NCI-H2196 treated with DMSO at 0.1 percent for 48 hours (cell line): ENCODE data around the gene SNAPC4.
"Not testable (repeated sequence)": the region's sequence is repeated elsewhere in the genome, so short reads cannot be mapped to it uniquely, and the experiment has no call there.

ENCODE experiments used
- DNase-seq: peaks from one replicate; lab custom pipeline; 2025; ENCODE audit not compliant: unreplicated experiment; lab: John Stamatoyannopoulos, UW

The SNAPC4 gene

DNA sequence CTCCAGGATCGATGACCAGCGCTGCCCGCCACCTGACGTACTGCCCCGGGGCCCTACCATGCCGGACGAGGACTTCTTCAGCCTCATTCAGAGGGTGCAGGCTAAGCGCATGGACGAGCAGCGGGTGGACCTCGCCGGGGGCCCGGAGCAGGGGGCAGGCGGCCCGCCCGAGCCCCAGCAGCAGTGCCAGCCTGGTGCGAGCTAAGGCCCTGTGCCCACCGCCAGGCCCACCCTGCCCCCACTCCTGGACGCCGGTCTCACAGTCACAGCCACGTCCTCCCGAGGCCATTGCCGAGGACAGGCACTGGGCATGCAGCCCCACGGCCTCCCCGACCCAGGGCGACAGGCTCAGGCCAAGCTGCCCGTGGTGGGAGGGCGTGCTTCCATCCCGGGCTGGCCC lies 42.0 kb downstream of the SNAPC4 start:
- DNase-seq: no peak

DNA sequence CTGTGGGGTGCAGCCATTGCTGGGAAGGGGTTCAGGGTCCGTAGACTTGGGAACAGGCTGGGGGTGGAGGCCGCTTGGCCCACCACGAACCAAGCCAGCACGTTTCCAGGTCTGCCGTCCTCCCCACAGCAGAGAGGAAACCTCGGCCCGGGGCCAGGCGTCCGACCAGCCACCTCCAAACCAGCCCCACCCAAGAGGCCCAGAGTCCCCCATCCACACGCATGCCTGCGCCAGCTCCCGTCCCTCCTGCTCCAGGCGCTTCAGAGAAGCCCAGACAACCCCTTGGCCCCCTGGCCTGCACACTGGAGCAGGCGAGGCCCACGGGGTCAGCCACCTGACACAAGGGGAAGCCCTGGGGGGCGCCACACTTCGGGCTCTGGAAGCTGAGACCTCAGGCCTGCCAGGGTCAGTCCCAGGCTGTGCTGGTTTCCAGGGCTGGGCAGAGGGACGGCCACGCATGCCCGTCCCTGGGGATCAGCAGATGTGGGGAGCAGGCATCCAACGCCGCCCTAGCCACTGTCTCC lies 42.7 kb downstream of the SNAPC4 start:
- DNase-seq: no peak

DNA sequence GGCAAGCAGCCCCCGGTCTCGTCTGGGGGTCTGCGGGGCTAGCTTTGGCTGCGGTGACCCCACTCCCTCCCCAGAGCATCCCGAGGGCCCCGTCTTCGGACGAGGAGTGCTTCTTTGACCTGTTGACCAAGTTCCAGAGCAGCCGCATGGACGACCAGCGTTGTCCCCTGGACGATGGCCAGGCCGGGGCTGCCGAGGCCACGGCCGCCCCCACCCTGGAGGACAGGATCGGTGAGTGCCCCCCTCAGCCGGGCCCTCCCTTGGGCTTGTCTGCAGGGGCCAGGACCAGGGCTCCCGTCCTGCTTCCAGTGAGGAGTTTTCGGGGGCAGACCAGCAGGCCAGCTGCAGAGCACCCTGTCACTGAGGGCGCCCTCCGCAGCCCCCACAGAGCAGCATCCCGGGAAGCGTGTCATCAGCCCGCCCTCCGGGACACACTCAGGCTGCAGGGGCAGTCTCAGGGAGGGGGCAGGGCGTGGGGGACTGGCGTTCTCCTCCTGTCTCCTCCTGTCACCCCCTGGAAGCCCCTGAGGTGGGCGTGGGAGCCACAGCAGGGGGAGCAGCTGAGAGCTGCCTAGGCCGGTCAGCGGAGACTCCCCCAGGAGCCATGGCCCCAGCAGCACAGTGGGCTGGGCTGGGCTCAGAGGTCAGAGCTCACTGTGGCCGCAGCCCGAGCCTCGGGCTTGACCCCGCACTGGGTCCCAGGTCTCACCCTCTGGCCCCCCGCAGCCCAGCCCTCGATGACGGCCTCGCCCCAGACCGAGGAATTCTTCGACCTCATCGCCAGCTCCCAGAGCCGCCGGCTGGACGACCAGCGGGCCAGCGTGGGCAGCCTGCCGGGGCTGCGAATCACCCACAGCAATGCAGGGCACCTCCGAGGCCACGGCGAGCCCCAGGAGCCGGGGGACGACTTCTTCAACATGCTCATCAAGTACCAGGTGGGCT lies 44.1 kb downstream of the SNAPC4 start:
- no peak for DNase-seq

DNA sequence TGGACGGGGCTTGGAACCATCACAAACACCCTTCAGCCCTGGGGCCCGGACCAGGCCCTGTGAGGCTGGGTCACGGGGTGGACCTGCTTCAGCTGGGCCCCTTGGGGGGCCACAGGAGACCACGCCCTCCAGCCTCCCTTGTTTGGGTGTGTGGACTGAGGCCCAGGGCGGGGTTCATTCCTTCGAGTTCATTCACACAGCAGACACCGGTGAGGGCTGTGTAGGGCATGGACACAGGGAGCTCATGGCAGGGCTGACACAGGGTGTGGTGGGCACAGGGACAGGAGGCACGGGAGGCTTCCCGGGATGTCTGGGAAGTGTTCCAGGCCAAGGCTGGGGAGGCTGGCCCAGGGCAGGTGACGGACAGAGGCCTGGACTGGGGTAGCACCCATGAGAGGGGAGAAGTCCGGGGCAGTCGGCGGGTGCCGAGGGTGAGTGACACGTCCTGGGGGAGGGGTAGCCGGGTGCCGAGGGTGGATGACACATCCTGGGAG lies 45.3 kb downstream of the SNAPC4 start:
- no peak for DNase-seq

DNA sequence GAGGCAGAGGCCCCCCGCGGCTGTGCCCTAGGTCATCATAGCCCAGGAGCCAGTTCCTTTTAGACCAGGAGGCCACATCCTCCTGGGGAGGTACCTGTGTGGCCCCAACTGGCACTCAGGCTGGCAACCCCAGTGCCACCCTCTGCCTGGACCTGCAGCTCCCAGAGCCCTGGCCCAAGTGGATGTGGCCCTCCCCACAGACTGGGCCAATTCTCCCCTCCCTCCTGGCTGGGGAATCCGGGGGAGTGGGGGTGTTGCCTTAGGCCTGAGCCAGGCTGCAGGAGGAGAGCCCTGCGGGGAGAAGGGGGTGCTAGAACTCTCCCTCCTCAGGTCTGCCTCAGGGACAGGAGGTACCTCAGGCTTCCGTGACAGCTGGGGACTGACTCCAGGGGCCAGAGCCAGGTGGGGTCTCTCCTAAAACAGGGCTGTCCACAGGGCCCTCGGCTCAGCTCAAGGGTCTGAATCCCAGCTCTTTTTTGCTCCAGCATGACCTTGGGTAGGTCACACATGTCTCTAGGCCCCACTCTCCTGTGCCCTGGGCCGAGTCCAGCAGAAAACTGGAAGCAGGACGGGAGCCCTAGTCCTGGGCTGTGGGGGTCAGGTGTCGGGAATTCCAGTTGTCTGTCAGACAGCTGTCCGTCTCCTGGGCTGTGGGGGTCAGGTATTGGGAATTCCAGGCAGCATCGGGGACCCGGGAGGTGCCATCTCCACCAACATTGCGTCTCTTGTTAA lies 46.0 kb downstream of the SNAPC4 start:
- DNase-seq: no peak

DNA sequence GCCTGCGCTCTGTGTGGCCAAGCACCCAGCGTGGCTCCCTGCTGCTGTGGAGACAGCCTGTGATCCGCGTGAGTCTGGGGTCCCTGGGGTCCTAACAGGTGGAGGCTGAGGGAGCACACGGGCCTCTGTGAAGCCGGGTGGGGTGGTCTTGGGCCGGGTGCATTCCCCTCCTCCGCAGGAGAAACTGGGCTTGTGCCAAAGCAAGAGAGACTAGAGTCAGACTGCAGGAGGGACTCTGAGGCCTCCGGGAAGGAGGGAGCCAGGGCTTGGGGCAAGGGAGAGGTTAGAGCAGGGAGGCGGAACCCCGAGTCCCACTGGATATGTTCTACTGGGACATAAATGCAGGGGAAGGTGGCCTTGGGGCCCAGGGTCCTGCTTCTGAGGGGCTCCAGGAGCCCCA lies 46.9 kb downstream of the SNAPC4 start:
- DNase-seq: no peak

DNA sequence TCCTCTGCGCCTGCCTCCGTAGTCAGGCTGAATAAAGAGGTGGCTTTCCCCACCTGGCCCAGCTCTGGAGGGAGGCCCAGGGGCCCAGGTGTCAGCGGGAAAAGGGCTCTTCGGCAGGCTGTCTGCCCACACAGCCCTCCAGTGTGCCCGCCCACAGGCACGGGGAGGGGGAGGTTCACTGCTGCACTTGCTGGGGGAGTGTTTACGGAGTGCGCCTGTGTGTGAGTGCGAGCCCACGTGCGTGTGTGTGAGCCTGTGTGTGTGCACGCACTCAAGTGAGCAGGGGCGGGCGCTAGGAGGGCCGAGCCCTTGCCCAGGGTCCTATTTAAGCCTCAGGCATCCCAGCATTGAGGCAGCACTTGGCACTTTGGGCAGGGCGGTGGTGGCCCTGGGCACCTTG lies 47.3 kb downstream of the SNAPC4 start:
- DNase-seq: no peak

DNA sequence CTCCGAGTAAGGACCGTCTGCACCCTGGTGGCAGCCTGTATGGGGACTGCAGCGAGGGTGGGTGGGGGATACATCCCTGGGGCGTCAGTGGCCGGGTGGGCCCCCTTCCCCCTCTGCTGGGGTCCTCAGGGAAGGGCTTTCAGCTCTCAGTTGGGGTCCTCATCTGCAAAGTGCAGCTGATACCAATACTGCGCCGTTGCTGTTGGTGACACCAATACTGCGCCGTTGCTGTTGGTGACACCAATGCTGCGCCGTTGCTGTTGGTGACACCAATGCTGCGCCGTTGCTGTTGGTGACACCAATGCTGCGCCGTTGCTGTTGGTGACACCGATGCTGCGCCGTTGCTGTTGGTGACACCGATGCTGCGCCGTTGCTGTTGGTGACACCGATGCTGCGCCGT lies 48.1 kb downstream of the SNAPC4 start:
- DNase-seq: not testable (repeated sequence)

DNA sequence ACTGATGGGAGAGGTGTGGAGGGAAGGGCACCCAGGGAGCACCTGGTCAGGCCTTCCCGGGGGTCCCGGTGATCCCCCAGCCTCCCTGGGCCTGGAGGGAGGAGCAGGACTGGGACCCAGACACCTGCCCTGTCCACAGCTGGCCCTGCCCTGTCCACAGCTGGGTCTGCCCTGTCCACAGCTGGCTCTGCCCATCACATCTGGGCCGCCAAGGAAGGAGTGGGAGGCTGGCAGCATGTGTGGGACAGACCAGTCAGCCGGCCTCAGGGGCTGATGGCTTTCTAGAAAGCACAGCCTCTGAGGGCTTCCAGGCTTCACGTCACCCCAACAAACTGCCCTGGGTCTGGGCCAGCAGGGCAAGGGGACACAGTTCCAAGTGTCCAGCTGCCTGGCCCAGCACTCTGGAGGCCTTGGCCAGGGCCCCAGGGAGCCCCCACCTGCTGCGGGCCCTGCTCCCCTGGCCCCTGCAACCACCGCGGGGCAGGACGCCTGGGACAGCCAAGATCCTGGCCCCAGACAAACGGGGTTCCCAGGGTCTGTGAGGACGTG lies 48.6 kb downstream of the SNAPC4 start:
- DNase-seq: no peak
